Right ventricle myocardium inferior (tissue), 1 donor: ENCODE data around the gene SUPT5H. TPM values are rescaled to one million over a fixed set of nuclear protein-coding genes. Genes with fewer than 3 reads are reported as not detected.

Experiments
- ATAC-seq: fragments of 200-7000 bp; cut with Tn5 transposase; one replicate; pipeline ENCODE4 v1.9.1; 2020; ENCODE audit warnings: mild to moderate bottlenecking, moderate library complexity
- DNase-seq: peaks from one replicate; pipeline ENCODE4 v3.0.0; 2021; ENCODE audit errors: missing footprints
- intact Hi-C: fragments of 100-400 bp; cut with DNase I; formaldehyde crosslinking; loops from one replicate; pipeline ENCODE4 v1.11.0; 2022
- total RNA-seq: library from RNA; stranded (reverse); fragmentation: NEBNext Ultra II Directional; extraction: Animal tissue kit (Norgen Biotek cat#: 25700); gene quantifications from one replicate; pipeline ENCODE4 v1.2.1, GENCODE V29; 2021
- donor health status: DM: no; HTN: yes; CAD: no; lungs with severe emphysema.

SUPT5H gene
- total RNA-seq, 1 donor from 2014 or later, result 80.6 TPM

DNA sequence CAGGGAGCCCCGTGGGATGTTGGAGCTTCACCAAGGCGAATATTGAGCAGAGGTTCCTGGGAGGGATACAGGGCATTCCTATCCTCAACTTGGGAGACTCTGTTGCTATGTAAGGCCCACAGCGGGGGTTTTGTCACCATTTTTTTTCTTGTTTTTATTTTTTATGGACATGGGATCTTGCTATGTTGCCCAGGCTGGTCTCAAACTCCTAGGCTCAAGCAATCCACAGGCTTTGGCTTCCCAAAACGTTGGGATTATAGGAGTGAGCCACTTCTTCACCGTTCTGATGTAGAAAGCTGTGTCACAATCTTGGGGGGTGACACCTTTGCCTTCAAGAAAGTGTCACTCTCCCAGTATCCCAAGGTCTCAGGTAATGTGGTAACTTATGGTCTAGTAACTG is 56.0 kb downstream of the SUPT5H start:
- no peak for DNase-seq
- intact Hi-C loops, result no loop called here
- ATAC-seq, result no peak

DNA sequence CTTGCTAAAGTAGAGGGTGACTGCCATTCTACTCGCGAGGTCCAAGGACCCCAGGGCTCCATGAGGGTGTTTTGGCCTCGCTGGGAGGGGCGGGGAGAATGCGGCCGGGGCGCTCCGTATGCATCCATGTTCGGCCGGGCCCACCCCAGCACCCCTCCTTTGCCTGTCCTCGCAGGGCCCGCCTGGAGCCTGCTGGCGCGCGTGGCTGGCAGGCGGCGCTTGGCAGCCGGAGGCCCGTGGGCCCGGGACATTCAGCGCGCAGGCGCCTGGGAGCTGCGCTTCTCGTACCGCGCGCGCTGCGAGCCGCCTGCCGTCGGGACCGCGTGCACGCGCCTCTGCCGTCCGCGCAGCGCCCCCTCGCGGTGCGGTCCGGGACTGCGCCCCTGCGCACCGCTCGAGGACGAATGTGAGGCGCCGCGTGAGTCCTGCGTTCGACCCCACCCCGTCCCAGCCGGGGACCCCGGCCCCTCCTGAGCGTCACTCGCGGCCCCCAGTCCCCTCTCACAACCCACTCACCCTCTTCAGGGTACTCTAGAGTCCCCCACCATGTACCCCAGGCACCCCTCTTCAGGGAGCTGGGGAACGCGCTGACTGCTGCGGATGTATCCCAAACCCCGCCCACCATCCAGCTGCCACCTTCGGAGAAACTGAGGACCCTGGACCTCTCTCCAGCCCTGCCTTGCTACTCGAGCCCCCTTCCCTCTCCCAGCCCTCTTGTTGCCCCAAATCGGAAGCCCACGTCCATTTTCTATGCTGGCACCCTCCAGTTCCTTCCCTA is 57.4 kb downstream of the SUPT5H start:
- ATAC-seq, result peak; percentile 56
- DNase-seq, result peak; percentile 77
- intact Hi-C loops, result no loop called here

DNA sequence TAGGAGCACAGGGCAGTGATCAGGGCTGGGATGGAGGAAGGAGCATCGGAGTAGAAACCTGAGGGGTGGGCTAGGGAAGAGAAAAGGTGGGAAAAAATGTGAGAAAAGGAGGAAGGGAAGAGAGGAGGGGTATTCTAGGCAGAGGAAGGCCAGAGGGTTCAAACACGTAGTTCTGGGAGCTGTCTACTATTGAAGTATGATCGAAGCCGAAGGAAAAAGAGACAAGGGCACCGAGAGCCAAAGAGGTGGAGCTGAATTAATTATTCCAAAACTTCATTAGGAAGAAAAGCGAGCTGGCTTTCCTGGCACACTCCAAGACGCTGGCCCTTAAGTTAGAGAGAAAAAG is 61.2 kb downstream of the SUPT5H start:
- intact Hi-C loops, result no loop called here
- ATAC-seq (no peak), DNase-seq (no peak)

DNA sequence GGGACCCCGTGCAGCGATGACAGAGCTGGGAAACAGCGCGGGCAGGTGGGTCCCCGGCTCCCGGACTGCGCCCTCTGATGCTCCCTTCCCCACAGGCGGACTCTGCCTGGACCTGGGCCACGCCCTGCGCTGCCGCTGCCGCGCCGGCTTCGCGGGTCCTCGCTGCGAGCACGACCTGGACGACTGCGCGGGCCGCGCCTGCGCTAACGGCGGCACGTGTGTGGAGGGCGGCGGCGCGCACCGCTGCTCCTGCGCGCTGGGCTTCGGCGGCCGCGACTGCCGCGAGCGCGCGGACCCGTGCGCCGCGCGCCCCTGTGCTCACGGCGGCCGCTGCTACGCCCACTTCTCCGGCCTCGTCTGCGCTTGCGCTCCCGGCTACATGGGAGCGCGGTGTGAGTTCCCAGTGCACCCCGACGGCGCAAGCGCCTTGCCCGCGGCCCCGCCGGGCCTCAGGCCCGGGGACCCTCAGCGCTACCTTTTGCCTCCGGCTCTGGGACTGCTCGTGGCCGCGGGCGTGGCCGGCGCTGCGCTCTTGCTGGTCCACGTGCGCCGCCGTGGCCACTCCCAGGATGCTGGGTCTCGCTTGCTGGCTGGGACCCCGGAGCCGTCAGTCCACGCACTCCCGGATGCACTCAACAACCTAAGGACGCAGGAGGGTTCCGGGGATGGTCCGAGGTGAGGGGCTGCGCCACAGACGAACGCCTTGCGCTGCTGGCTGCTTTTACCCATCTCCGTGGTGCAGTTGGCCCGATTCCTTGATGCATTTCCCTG is 61.7 kb downstream of the SUPT5H start:
- DNase-seq, result no peak
- ATAC-seq, result no peak
- intact Hi-C loops, result no loop called here

DNA sequence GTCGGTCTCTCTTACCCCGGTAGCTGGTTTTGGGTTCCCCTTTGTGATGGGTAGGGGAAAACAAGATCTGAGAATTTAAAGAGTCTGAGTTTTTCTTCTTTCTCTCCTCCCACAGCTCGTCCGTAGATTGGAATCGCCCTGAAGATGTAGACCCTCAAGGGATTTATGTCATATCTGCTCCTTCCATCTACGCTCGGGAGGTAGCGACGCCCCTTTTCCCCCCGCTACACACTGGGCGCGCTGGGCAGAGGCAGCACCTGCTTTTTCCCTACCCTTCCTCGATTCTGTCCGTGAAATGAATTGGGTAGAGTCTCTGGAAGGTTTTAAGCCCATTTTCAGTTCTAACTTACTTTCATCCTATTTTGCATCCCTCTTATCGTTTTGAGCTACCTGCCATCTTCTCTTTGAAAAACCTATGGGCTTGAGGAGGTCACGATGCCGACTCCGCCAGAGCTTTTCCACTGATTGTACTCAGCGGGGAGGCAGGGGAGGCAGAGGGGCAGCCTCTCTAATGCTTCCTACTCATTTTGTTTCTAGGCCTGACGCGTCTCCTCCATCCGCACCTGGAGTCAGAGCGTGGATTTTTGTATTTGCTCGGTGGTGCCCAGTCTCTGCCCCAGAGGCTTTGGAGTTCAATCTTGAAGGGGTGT is 62.5 kb downstream of the SUPT5H start:
- ATAC-seq (no peak), DNase-seq (no peak)
- intact Hi-C loops, result no loop called here

DNA sequence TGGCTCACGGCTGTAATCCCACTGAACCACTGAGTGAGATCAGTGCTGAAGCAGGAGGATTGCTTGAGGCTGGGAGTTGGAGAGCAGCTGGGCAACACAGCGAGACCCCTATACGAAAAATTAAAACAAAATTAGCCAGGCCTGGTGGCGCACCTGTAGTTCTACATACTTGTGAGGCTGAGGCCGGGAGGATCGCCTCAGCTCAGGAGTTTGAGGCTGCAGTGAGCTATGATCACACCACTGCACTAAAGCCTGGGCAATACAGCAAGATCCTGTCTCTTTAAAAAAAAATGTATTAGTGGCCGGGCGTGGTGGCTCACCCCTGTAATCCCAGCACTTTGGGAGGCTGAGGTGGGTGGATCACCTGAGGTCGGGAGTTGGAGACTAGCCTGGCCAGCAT is 63.2 kb downstream of the SUPT5H start:
- DNase-seq (no peak), ATAC-seq (no peak)
- intact Hi-C loops, result no loop called here

DNA sequence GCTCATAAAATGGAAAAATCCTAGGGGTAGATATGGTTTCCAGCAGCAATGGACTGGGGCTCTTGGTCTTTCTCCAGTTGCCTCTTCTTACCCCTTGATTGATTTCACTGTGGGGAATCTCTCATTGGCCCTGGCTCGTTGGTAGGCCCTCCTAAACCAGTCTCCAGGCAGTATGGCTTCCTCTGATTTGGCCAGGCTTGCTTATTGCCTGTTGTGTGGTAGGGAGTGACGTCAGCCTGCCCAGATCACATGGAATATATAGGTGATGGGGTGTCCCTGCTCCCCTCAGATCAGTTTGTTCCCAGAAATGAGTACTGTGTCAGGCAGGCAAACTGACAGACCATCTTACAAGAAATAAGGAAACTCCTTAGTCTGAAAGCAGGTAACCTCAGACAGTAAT is 63.9 kb downstream of the SUPT5H start:
- DNase-seq (no peak), ATAC-seq (no peak)
- intact Hi-C loops, result no loop called here

DNA sequence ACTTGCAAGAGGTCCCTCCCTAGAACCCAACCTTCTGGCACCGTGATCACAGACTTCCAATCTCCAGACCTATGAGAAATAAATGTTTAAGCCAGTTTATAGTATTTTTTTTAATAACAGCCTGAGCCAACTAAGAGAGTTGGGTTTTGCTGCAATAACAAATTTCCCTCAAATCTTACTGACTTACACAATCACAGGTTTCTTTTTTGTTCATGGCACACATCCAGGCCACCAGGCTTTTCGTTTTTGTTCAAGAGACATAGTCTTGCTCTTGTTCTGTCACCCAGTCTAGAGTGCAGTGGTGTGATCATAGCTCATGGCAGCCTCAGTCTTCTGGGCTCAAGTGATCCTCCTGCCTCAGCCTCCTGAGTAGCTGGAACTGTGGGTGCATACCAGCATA is 67.6 kb downstream of the SUPT5H start:
- intact Hi-C loops, result no loop called here
- ATAC-seq, result no peak
- no peak for DNase-seq

DNA sequence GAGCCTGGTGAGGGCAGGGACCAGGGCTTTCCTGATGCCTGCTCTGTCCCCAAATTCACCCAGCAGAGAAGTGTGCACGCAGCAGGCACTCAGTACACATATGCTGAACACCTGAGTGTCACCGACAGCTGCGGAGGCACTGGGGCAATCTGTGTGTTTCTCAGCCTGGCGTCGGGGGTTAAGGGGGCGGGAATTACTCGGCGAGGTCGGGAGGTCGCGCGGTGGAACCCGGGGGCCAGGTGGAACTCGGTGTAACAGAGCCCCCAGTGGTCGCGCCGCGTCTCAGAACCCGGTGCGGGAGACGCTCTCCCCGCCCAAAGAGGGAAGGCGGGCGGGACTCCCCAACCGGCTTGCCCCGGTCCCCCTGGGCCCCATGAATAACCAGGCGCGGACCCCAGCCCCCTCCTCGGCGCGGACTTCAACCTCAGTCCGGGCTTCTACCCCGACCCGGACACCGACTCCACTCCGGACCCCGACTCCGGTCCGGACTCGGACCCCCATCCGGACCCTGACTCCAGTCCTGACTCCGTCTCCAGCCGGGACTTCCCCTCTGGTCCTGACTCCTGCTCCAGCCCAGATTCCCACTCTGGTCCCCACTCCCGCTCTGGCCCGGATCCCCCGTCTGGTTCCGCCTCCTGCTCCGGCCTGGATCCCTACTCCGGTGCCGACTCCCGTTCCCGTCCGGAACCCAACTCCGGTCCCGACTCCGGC is 69.6 kb downstream of the SUPT5H start, which contains the start of gene SELENOV:
Gene SELENOV (plus strand): TSS at position 300 of the 711 bp plus-strand sequence. CDS start 74 bp downstream, at position 374.
- intact Hi-C loops, result no loop called here
- ATAC-seq, result no peak
- DNase-seq, result no peak

DNA sequence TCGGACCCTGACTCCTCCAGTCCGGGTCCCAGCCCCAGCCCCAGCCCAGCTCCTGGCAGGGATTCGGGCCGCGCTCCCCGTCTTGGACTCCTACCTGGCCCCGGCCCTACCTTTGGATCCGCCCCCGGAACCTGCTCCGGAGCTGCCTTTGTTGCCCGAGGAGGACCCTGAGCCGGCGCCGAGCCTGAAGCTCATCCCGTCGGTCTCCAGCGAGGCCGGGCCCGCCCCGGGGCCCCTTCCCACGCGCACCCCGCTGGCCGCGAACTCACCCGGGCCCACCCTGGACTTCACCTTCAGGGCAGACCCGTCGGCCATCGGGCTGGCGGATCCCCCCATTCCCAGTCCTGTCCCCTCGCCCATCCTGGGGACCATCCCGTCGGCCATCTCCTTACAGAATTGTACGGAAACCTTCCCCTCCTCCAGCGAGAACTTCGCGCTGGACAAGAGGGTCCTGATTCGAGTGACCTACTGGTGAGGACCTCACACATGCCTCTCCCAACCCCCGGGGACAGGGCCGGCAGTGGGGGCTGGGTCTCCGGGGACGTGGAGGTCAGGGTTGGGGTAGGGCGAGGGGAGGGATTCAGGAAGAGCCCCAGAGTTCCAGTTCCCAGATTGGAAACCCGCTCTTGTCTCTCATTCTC is 70.3 kb downstream of the SUPT5H start:
- intact Hi-C loops, result no loop called here
- ATAC-seq (no peak), DNase-seq (no peak)

DNA sequence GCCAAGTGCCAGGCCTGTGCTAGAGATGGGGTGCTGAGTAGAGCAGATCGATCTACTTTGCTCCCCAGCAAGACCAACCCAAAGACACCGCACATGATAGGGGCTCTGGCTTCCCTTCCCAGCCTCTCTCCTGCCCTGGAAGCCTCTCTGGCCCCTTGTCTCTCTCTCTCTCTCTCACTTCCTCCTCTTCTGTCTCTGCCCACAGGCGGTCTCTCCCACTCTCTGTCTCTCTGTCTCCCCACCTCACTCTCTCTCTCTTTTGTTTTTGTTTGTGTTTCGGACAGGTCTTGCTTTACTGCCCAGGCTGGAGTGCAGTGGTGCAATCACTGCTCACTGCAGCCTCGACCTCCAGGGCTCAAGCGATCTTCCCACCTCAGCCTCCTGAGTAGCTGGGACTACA is 70.9 kb downstream of the SUPT5H start:
- intact Hi-C loops, result no loop called here
- no peak for ATAC-seq

DNA sequence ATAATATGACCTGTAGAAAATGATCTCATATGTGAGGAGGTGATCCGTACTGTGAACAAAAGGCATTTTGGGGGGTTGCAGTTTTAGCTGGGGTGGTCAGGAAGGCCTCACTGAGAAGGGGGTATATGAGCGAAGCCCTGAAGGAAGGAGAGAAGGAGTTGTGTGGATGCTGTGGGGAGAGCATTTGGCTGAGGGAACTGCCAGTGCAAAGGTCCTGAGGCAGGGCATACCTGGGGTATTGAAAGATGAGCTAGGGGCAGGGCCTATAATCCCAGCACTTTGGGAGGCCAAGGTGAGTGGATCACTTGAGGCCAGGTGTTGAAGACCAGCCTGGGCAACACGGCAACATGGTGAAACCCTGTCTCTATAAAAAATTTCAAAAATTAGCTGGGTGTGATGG is 72.0 kb downstream of the SUPT5H start:
- no peak for DNase-seq
- intact Hi-C loops, result no loop called here
- no peak for ATAC-seq

More for the DNA sequence above, 70.9 kb downstream of the SUPT5H start:
- no peak for DNase-seq

DNA sequence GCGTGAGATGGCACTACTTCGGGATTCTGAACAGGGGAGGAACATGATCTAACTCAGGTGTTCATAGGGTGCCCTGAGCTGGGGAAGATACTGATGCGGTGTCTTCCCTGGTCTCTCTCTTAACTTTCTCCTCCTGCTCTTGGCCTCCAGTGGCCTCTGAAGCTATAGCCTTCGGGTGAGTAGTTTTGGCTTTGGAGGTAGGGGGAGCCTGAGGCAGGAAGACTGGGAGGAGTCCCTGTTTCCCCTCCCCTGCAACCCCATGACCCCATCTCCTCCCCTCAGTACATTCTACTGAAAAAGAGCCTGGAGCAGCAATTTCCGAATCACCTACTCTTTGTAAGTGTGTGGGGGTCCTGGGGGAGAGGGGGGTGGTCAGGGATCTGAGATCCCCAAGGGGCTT is 73.1 kb downstream of the SUPT5H start:
- DNase-seq, result no peak
- intact Hi-C loops, result no loop called here
- no peak for ATAC-seq

DNA sequence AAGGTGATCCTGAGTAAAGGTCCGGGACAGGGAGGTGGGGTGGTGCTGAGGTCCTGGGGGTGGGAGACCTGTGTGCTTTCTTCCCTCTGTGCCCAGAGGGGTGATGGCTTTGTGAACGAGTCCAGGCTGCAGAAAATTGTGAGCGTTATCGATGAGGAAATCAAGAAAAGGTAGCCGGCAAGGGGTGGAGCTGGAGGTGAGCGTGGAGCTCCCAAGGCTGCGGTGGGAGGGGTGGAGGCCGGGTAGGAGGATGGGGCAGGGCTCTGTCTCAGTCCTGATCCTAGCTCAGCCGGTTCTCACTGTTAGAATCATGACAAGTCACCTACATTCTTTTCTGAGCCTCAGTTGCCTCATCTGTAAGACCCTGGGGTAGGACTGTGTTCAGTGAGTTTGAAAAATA is 73.6 kb downstream of the SUPT5H start:
- no peak for ATAC-seq
- no peak for DNase-seq
- intact Hi-C loops, result no loop called here

DNA sequence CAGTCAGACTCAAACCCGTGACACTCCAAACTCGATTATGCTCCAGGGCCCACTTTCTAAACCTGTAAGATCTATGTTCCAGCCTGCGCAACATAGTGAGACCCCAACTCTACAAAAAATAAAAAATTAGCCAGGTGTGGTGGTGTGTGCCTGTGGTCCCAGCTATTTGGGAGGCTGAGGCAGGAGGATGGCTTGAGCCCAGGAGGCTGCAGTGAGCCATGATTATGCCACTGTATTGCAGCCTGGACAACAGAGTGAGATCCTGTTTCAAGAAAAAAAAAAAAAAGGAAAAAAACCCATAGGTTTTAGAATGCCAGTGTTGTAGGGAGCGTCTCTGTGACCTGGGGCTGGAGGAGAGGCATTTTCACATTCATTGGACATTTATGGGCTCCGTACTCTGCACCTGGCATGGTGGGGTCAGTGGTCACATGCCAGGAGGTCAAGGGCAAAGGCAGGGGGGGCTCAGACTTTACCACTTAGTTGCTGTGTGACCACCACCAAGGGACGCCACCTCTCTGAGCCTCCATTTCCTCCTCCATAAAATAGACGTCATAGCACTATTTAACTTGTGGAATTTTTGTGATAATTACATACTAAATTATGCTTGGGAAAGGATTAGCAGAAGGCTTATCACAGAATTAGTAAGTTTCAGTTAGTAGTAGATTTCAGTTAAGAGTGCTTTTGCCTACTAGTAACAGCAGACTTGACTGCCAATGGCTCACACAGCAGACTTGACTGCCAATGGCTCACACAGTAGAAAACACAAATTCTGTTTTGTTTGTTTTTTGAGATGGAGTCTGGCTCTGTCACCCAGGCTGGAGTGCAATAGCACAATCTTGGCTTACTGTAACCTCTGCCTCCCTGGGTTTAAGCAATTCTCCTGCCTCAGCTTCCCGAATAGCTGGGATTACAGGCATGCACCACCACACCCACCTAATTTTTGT is 75.4 kb downstream of the SUPT5H start:
- ATAC-seq (no peak), DNase-seq (no peak)
- intact Hi-C loops, result no loop called here

DNA sequence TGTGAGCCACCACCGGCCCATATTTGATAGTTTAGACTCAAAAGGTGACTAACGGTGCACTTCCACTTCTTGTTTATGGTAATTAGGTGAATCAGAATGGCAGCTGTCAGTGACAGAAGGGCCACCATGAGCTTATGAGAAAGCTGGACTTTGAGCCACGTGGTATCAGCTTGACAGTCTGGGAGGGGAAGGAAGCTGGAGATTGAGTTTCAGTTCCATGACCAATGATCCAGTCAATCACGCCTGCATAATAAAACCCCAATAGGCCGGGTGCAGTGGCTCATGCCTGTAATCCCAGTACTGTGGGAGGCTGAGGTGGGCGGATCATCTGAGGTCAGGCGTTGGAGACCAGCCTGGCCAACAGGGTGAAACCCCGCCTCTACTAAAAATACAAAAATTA is 79.1 kb downstream of the SUPT5H start:
- DNase-seq, result no peak
- intact Hi-C loops, result no loop called here
- ATAC-seq, result no peak

DNA sequence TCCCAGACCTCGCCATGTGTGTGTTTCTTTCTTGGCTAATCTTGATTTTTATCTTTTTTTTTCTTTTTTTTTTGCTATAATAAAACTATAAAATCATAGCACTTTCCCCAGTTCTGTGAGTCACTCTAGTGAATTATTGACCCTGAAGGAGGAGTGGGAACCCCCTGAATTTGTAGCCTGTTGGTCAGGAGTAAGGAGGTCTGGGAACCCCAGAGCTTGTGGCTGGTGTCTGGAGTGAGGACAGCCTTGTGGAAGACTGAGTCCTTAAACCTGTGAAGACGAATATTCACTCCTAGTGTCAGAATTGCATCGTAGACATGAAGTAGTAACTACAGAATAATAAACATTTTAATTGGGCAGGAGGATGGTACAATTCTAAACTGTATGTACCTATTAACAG is 79.8 kb downstream of the SUPT5H start:
- no peak for ATAC-seq
- intact Hi-C loops, result no loop called here
- no peak for DNase-seq
